ENCODE results near the gene ADSS1.

ADSS1 gene

GRCh38 chr14:104685216-104685997, 38.6 kb upstream of the ADSS1 start:
- H3K36me3 Mint-ChIP-seq = no peaks in the 10 kb centered on the region
- H3K9me3 Mint-ChIP-seq = no peaks in the 10 kb centered on the region
- H3K27ac Mint-ChIP-seq = peak overlapping the region; percentile 55
- H3K4me1 Mint-ChIP-seq = peaks cover 36% of the 10 kb centered on the region
- H3K4me3 Mint-ChIP-seq = peak overlapping the region; percentile 19
- H3K27me3 Mint-ChIP-seq = no peaks in the 10 kb centered on the region

GRCh38 chr14:104685998-104686610, 37.9 kb upstream of the ADSS1 start:
- no peaks in the 10 kb centered on the region for H3K9me3 Mint-ChIP-seq
- H3K4me1 Mint-ChIP-seq = peaks cover 43% of the 10 kb centered on the region
- no peaks in the 10 kb centered on the region for H3K36me3 Mint-ChIP-seq
- no peak overlapping the region for H3K4me3 Mint-ChIP-seq
- peak overlapping the region; percentile 47 for H3K27ac Mint-ChIP-seq
- H3K27me3 Mint-ChIP-seq = no peaks in the 10 kb centered on the region

- no peaks in the 10 kb centered on the region for H3K36me3 Mint-ChIP-seq
- H3K27ac Mint-ChIP-seq = peak overlapping the region; percentile 83
- no peak overlapping the region for H3K4me3 Mint-ChIP-seq
- H3K4me1 Mint-ChIP-seq = peaks cover 48% of the 10 kb centered on the region
- no peaks in the 10 kb centered on the region for H3K9me3 Mint-ChIP-seq
- no peaks in the 10 kb centered on the region for H3K27me3 Mint-ChIP-seq
These were observed 37.2 kb upstream of the ADSS1 start for GRCh38 chr14:104686624-104687517.

- peaks cover 54% of the 10 kb centered on the region for H3K4me1 Mint-ChIP-seq
- H3K27ac Mint-ChIP-seq = peak overlapping the region; percentile 83
These were observed 36.2 kb upstream of the ADSS1 start for GRCh38 chr14:104687601-104688504.

GRCh38 chr14:104688505-104689108, 35.4 kb upstream of the ADSS1 start:
- Mint-ChIP-seq H3K9me3 (no peaks in the 10 kb centered on the region), H3K4me3 (peak overlapping the region; percentile 55), H3K27ac (no peak overlapping the region), H3K27me3 (no peaks in the 10 kb centered on the region), H3K4me1 (peaks cover 59% of the 10 kb centered on the region), H3K36me3 (no peaks in the 10 kb centered on the region)

More at GRCh38 chr14:104687601-104688504, 36.2 kb upstream of the ADSS1 start:
- H3K36me3 Mint-ChIP-seq = no peaks in the 10 kb centered on the region
- peak overlapping the region; percentile 42 for H3K4me3 Mint-ChIP-seq
- H3K27me3 Mint-ChIP-seq = no peaks in the 10 kb centered on the region
- H3K9me3 Mint-ChIP-seq = no peaks in the 10 kb centered on the region

- Mint-ChIP-seq H3K27ac (peak within 1 kb of the TSS; percentile 4), H3K4me3 (peak within 1 kb of the TSS; percentile 81), H3K27me3 (no peaks in the 10 kb centered on the region), H3K9me3 (no peaks in the 10 kb centered on the region), H3K36me3 (no peaks in the 10 kb centered on the region), H3K4me1 (peaks cover 62% of the 10 kb centered on the region)
These were observed 34.7 kb upstream of the ADSS1 start, which contains the start of gene INF2 for GRCh38 chr14:104689109-104689880. Gene INF2, plus strand, starts transcription at chr14:104689618. Its CDS starts 11,748 bp downstream, at chr14:104701366.

- Mint-ChIP-seq H3K4me3 (peak overlapping the region; percentile 81), H3K36me3 (no peaks in the 10 kb centered on the region), H3K27me3 (no peaks in the 10 kb centered on the region), H3K9me3 (no peaks in the 10 kb centered on the region), H3K27ac (peak overlapping the region; percentile 35), H3K4me1 (peaks cover 62% of the 10 kb centered on the region)
These were observed 33.9 kb upstream of the ADSS1 start for GRCh38 chr14:104689881-104690711.

- H3K27me3 Mint-ChIP-seq = no peaks in the 10 kb centered on the region
- peak overlapping the region; percentile 70 for H3K27ac Mint-ChIP-seq
- peaks cover 62% of the 10 kb centered on the region for H3K4me1 Mint-ChIP-seq
- H3K9me3 Mint-ChIP-seq = no peaks in the 10 kb centered on the region
- peak overlapping the region; percentile 81 for H3K4me3 Mint-ChIP-seq
- H3K36me3 Mint-ChIP-seq = no peaks in the 10 kb centered on the region
These were observed 33.1 kb upstream of the ADSS1 start for GRCh38 chr14:104690861-104691455.

- H3K27ac Mint-ChIP-seq = peak overlapping the region; percentile 70
- H3K4me3 Mint-ChIP-seq = peak overlapping the region; percentile 81
- no peaks in the 10 kb centered on the region for H3K9me3 Mint-ChIP-seq
- H3K27me3 Mint-ChIP-seq = no peaks in the 10 kb centered on the region
- peaks cover 57% of the 10 kb centered on the region for H3K4me1 Mint-ChIP-seq
- no peaks in the 10 kb centered on the region for H3K36me3 Mint-ChIP-seq
These were observed 32.3 kb upstream of the ADSS1 start for GRCh38 chr14:104691546-104692260.

GRCh38 chr14:104692261-104692938, 31.6 kb upstream of the ADSS1 start:
- H3K36me3 Mint-ChIP-seq = no peaks in the 10 kb centered on the region
- no peak overlapping the region for H3K27ac Mint-ChIP-seq
- H3K4me1 Mint-ChIP-seq = peaks cover 51% of the 10 kb centered on the region
- H3K4me3 Mint-ChIP-seq = no peak overlapping the region
- H3K9me3 Mint-ChIP-seq = no peaks in the 10 kb centered on the region
- no peaks in the 10 kb centered on the region for H3K27me3 Mint-ChIP-seq

GRCh38 chr14:104692939-104693315, 31.1 kb upstream of the ADSS1 start:
- no peaks in the 10 kb centered on the region for H3K36me3 Mint-ChIP-seq
- H3K4me3 Mint-ChIP-seq = no peak overlapping the region
- peaks cover 51% of the 10 kb centered on the region for H3K4me1 Mint-ChIP-seq
- H3K27ac Mint-ChIP-seq = no peak overlapping the region
- H3K27me3 Mint-ChIP-seq = no peaks in the 10 kb centered on the region
- no peaks in the 10 kb centered on the region for H3K9me3 Mint-ChIP-seq

All from activated naive CD4-positive, alpha-beta T cell treated with anti-CD3 and anti-CD28 coated beads, Interleukin-2, amount 50 U/mL, for 24 hours (primary cell).